ENCODE measurements around the gene KRT83. TPM values are rescaled to one million over a fixed set of nuclear protein-coding genes. Genes with fewer than 3 reads are reported as not detected.
A peak's percentile ranks its signal among the peaks of the same experiment; 100 is the strongest.
"Not testable (repeated sequence)": the region's sequence is repeated elsewhere in the genome, so short reads cannot be mapped to it uniquely, and the experiment has no call there.

Gene KRT83
- total RNA-seq, 1 donor from 2014 or later: not detected

DNA sequence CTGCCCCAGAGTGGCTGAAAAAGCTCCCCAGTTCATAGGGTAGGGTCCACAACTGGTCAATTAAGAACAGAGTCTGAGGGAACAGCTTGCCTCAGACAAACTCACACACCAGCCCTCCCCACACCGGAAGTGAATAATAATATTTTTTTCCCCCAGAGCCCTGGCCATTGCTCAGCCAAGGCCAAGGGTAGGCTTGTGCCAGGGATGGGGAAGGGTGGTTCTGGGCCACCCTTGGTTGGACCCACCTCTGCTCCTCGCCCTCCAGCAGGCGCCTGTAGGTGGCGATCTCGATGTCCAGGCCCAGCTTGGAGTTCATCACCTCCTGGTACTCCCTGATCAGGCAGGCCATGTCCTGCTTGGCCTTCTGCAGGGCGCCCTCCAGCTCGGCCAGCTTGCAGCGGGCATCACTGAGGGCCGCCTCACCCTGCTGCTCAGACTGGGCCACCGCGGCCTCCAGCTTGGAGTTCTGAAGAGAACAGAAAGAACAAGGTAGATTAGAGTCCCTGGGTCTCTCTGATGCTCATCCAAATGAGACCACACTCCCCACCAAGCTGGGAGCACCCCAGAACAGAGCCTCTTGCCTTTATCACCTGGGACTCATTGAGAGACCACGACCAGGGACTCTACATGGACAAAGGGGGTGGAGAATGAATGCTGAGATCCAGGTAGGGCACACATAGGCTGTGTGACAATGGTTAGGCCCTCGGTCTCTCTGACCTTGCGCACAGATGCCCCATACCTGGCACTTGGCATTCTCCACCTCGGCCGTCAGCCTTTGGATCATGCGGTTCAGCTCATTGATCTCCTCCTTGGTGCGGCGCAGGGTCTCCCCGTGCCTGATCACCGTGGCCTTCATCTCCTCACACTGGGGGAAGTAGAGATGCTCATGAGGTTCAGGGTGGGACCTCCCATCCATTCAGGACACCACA lies 34.1 kb downstream of the KRT83 start:
- not testable (repeated sequence) for DNase-seq (ENCODE audit: low spot score)

GRCh38 chr12:52285851-52286530 lies 35.2 kb downstream of the KRT83 start:
- DNase-seq (ENCODE audit: low spot score): no peak

DNA sequence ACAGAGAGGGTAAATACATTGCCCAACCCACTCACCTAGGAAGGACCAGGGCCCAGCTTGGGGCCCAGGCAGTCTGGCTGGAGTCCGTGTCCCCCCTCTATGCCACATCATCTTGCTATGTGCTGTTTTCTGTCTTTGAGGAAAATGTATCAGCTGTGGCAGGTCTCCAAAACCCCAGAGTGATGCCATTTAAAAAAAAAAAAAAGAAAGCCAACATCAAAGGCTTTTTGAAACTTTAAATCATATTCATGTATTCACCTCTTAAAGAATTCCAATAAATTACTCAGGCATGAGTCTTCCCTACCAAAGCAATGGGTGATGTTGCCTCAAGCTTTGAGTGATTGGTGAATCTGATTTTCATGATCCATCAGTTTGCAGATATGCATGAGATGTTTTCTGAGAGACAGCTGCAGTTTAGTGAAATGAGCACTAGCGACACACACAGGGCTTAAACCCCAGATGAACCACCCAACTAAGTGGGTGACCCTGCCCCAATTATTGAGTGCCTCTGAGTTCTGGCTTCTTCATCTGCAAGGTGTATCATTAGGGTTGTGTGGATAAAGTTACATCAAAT lies 35.9 kb downstream of the KRT83 start:
- no peak for DNase-seq (ENCODE audit: low spot score)

GRCh38 chr12:52284562-52285171 lies 36.5 kb downstream of the KRT83 start:
- DNase-seq (ENCODE audit: low spot score): no peak

DNA sequence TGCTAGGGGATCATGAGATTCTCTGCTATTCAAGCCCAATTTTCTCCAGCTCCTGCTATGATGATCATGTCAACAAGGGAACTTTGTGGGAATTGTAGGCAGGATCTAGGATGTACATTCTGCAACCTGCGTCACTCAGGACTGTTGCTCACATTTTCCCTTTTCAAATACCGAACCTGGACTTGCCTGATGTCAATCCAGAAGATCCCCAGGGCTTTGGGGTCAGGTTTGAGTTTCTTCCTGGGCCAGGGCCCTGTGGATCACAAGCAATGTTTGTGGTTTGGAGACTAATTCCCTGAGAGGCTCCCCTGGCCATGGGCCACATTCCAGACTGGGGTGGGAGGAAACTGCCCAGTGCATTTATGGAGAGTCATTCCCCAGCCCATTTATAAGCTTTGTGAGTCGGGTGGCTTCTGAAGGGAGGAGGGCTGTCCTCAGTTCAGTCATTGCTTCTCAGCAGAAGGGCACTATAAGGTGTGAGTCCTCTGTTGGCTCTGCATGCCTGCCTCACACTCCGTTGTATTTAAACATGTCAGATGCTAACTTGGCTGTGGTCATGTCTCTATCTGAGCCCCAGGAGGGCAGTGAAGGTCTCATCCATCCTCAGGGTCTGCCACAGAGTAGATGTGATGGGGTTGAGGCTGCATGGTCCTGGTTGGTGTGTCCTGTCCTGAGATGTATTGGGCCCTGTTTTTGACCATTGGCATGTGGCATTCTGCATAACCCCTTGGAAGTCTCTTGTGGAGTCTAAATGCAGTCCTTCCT lies 40.2 kb downstream of the KRT83 start:
- DNase-seq (ENCODE audit: low spot score): peak; percentile 63

DNA sequence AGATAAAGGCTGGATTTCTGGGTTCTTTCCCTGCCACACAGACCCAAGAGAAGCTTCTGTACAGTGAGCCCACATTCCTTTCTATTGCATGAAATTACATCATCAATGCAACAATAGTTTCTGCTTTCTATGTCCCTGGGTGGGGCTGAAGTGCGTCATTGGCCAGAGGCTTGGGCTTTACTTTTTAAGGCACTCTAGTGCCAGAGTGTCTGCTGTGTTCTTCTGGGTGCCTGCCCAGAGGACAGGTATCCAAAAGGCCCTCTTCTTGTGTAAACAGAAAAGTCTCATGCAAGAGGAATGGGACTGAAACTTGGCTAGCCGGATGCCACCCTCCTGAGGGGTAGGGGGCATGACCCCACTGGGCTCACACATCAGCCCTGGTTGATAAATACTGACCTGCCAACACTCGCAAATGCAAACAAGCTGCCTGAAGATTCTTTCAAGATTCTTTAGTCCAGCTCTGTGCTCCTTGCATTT lies 40.8 kb downstream of the KRT83 start:
- peak; percentile 90 for DNase-seq (ENCODE audit: low spot score)

GRCh38 chr12:52279422-52280318 lies 41.5 kb downstream of the KRT83 start:
- no peak for DNase-seq (ENCODE audit: low spot score)

- DNase-seq (ENCODE audit: low spot score): peak; percentile 84
Measured at GRCh38 chr12:52278575-52279421, 42.4 kb downstream of the KRT83 start.

DNA sequence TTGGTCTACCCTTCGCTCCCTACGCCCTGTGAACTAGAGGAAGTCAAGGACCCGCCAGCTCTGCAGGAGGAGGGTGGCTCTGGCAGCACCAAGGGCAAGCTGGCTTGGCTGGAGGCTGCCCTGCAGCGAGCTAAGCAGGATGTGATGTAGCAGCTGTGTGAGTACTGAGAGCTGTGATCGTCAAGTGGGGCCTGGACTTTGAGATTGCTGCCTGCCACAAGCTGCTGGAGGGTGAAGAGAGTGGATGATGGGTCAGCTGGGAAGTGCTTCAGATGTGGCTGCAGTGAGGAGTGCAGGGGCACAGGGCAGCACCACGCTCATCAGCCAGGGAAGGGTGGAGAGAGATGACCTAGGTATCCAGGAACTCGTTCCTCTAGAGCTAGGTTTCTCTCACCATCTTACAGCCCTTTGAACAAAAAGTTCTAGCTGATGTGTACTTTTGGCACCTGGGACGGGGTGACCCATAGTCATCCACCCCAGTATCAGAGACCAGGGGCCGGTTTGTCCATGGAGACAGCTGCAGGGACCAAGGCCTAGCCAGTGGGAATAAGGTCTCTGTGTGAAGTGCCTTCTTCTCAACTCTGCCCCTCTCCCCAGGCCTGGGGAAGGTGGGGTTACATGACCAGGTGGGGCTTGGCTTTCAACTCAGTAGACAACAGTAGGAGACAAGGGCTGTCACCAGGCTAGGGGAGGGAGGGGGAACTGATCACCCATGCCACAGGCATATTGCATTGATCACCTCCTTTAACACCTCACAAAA lies 43.5 kb downstream of the KRT83 start:
- DNase-seq (ENCODE audit: low spot score): peak; percentile 36

DNA sequence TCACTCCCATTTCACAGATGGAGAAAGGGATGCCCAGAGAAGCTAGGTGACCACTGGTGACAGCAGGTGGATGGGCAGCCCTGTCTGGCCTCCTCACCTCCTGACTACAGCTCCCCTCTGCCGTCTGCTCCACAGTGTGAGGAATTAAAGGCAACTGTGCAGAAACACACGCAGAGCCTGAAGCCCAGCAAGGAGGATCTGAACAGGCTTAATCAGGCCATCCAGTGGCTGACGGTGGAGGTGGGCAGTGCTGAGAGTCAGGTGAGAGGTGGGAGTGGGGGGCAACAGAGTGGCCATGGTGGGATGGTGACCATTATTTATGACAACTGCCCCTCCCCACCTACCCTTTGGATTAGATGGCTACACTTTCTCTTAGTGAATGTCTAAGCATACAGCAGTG lies 45.5 kb downstream of the KRT83 start:
- no peak for DNase-seq (ENCODE audit: low spot score)

GRCh38 chr12:52274521-52275120 lies 46.6 kb downstream of the KRT83 start, which contains the start of gene KRT86:
KRT86 (plus strand) TSS chr12:52274645; CDS start chr12:52301917, 27,272 bp downstream.
- no peak for DNase-seq (ENCODE audit: low spot score)

DNA sequence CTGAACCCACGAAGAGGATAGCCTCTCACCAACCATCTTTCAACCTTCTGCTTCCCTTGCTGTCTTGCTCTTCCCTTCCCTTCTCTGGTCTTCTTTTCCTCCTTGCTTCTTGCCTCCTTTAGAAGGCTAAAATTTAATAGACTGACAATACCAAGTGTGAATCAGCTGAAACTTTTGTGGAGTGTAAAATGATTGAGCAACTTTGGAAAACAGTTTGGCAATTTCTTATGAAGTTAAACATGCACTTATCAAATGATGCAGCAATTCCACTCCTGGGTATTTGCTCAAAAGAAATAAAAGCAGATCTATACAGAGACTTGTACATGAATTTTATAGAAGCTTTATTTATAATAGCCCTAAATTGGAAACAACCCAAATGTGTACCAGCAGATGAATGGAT lies 50.0 kb downstream of the KRT83 start:
- DNase-seq (ENCODE audit: low spot score): no peak

DNA sequence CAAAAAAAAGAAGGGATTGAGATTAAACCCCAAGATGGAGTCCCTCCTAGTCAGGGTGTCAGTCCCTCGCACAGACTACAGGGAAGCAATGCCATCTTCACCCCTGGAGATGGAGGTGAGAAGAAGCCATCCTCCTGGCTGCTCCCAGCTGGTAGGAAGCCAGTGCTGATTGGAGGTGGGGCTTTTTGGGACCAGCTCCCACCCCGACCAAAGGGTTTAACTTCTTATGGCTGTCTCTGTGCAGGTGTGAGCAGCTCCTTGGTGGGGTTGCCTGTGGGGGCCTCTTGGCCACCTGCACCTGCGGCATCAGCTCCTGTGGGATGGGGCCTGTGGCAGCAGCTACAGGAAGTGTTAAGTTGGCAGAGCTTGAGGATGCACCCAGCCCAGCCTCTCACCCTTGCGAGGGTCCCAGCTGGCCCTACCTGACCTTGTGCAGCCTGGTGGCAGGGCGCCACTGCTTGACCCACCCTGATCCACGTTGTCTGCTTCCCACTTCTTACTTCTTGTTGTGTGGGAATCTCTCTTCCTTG lies 50.6 kb downstream of the KRT83 start:
- DNase-seq (ENCODE audit: low spot score): no peak

- no peak for DNase-seq (ENCODE audit: low spot score)
Measured at GRCh38 chr12:52268212-52268611, 53.0 kb downstream of the KRT83 start.

DNA sequence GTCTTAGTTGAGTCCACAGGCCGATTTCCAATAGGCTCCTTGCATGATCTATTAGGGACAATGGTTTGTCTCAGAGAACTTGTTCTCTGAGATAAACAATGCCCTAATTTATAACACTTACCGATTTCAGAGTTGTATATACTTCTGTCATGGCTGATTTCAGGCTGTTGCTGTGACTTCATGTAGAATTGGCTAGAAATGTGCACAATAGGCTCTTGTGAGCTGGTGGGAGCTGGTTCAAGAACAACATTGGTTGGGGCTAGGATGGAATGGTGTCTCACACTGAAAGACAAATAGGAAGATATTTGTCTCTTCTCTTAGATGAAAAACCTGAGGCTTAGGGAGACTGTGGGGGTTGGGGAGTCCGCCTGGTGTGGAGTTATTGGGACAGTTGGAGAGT lies 53.5 kb downstream of the KRT83 start:
- DNase-seq (ENCODE audit: low spot score): no peak

DNA sequence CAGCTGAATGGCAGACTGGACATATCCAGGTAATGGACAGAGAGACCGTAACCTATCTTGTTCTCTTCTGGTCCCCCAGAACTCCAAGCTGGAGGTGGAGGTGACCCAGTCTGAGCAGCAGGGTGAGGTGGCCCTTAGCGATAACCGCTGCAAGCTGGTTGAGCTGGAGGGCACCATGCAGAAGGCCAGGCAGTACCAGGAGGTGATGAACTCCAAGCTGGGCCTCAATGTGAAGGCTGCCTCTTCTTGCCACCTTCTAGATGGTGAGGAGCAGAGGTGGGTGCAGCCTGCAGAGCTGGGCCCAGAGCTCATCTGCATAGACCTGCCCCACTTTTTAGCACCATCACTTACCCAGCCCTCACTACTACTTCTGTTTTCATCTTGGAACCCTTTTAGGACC lies 53.9 kb downstream of the KRT83 start:
- no peak for DNase-seq (ENCODE audit: low spot score)

- no peak for DNase-seq (ENCODE audit: low spot score)
Measured at GRCh38 chr12:52266514-52266913, 54.7 kb downstream of the KRT83 start.

- DNase-seq (ENCODE audit: low spot score): no peak
Measured at GRCh38 chr12:52264435-52264825, 56.8 kb downstream of the KRT83 start.

Measured in mucosa of gallbladder (tissue), 1 donor.